Endothelial cell of umbilical vein (primary cell): ENCODE data around the gene PDE11A.

Experiments used
- EZH2 ChIP-seq: IDR thresholded peaks from 2 replicates; pipeline ENCODE4 v1.6.1; 2012; ENCODE audit warnings: borderline replicate concordance, low read depth, mild to moderate bottlenecking, moderate library complexity, low read length, inconsistent platforms; ENCODE audit not compliant: severe bottlenecking
- FOS ChIP-seq: IDR thresholded peaks from 2 replicates; pipeline ENCODE4 v1.6.1; 2011; ENCODE audit warnings: mild to moderate bottlenecking, low read length, moderate library complexity, borderline replicate concordance; ENCODE audit not compliant: insufficient read depth
- JUN ChIP-seq: IDR thresholded peaks from 2 replicates; pipeline ENCODE4 v1.6.1; 2011; ENCODE audit warnings: borderline replicate concordance, low read depth; ENCODE audit not compliant: insufficient read length, insufficient read depth
- MYC ChIP-seq: IDR thresholded peaks from one replicate; pipeline ENCODE4 v1.6.1; 2011; ENCODE audit warnings: mild to moderate bottlenecking, low read depth, low read length
- POLR2A ChIP-seq: IDR thresholded peaks from 2 replicates; pipeline ENCODE4 v1.6.1; 2012; ENCODE audit warnings: low read depth, mild to moderate bottlenecking, control low read depth, low read length
- POLR2AphosphoS5 ChIP-seq: IDR thresholded peaks from 2 replicates; pipeline ENCODE4 v1.6.1; 2012; ENCODE audit warnings: low read depth, mild to moderate bottlenecking, control low read depth, low read length, moderate library complexity; ENCODE audit not compliant: insufficient read depth
- TF ChIP-seq, protein P1 (sequence below), 2 donors: IDR thresholded peaks; 1 replicate in 1 of 2; 2 replicates in 1 of 2; pipeline ENCODE4 v1.5.1; 2011; ENCODE audit warnings: low read length in 2 of 2, mild to moderate bottlenecking in 2 of 2, moderate library complexity in 2 of 2, control low read depth in 1 of 2, inconsistent platforms in 1 of 2, low read depth in 1 of 2; ENCODE audit not compliant: insufficient read depth in 1 of 2; ENCODE audit errors: extremely low read depth in 1 of 2
- TF ChIP-seq, protein P2 (sequence below): IDR thresholded peaks from 2 replicates; pipeline ENCODE4 v1.6.1; 2011; ENCODE audit not compliant: insufficient read depth, insufficient read length

GRCh38 chr2:177611310-177611886 is 461.2 kb downstream of the PDE11A start:
- no peak for TF ChIP-seq POLR2AphosphoS5
- TF ChIP-seq, protein P1, sequence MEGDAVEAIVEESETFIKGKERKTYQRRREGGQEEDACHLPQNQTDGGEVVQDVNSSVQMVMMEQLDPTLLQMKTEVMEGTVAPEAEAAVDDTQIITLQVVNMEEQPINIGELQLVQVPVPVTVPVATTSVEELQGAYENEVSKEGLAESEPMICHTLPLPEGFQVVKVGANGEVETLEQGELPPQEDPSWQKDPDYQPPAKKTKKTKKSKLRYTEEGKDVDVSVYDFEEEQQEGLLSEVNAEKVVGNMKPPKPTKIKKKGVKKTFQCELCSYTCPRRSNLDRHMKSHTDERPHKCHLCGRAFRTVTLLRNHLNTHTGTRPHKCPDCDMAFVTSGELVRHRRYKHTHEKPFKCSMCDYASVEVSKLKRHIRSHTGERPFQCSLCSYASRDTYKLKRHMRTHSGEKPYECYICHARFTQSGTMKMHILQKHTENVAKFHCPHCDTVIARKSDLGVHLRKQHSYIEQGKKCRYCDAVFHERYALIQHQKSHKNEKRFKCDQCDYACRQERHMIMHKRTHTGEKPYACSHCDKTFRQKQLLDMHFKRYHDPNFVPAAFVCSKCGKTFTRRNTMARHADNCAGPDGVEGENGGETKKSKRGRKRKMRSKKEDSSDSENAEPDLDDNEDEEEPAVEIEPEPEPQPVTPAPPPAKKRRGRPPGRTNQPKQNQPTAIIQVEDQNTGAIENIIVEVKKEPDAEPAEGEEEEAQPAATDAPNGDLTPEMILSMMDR (IDR thresholded peaks at IDR 0.05; ENCODE audit: extremely low read depth in 1 of 2, insufficient read depth in 1 of 2, low read depth in 1 of 2, low read length in 2 of 2) = no peak
- no peak for TF ChIP-seq POLR2A
- no peak for TF ChIP-seq MYC
- TF ChIP-seq EZH2 = no peak
- no peak for TF ChIP-seq JUN
- TF ChIP-seq, protein P2, sequence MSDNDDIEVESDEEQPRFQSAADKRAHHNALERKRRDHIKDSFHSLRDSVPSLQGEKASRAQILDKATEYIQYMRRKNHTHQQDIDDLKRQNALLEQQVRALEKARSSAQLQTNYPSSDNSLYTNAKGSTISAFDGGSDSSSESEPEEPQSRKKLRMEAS = no peak
- TF ChIP-seq FOS = no peak
